ENCODE results near the gene KLK6.
"Not testable (repeated sequence)": the region's sequence is repeated elsewhere in the genome, so short reads cannot be mapped to it uniquely, and the experiment has no call there.

DNA sequence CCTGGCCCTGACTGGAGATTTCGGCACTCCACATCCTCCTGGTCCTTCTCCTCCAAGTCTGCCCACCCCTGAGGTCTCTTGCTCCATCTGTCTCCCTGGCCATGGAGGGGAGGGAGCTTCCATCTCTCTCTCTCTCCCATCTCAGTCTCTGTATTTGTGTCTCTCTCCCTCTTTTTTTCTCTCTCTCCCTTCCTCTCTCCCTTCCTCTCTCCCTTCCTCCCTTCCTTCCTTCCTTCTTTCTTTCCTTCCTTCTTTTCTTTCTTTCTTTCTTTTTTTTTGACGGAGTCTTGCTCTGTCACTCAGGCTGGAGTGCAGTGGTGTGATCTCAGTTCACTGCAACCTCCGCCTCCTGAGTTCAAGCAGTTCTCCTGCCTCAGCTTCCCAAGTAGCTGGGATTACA is 419 bp upstream of the KLK6 start:
- TF ChIP-seq, protein P1, sequence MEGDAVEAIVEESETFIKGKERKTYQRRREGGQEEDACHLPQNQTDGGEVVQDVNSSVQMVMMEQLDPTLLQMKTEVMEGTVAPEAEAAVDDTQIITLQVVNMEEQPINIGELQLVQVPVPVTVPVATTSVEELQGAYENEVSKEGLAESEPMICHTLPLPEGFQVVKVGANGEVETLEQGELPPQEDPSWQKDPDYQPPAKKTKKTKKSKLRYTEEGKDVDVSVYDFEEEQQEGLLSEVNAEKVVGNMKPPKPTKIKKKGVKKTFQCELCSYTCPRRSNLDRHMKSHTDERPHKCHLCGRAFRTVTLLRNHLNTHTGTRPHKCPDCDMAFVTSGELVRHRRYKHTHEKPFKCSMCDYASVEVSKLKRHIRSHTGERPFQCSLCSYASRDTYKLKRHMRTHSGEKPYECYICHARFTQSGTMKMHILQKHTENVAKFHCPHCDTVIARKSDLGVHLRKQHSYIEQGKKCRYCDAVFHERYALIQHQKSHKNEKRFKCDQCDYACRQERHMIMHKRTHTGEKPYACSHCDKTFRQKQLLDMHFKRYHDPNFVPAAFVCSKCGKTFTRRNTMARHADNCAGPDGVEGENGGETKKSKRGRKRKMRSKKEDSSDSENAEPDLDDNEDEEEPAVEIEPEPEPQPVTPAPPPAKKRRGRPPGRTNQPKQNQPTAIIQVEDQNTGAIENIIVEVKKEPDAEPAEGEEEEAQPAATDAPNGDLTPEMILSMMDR (IDR thresholded peaks at IDR 0.05): not testable (repeated sequence)
- not testable (repeated sequence) for TF ChIP-seq POLR2AphosphoS5, TCF7L2 (IDR thresholded peaks at IDR 0.05; ENCODE audit: low read depth, low read length)

All from Panc1 (cell line).